Measurements from ENCODE around the gene DUSP5.

DNA sequence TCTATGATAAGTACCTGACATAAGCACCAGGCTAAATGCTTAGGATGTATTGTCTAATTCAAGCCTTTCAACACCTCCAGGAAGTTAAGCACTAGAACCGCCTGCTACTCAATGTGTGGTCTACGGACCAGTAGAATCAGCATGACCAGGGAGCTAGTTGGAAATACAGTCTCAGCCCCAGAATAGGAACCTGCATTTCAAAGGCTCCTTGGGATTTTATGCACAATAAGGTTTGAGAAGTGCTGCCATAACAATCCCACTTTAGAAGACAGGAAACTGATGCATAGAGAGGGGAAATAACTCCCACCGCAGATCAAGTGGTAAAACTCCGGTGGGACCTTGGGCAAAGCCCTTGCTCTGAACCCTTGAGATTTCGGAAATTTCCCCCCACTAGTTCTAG, 8.8 kb upstream of the DUSP5 start:
- TF ChIP-seq YY1 (IDR thresholded peaks at IDR 0.05), result no peak
- TF ChIP-seq, protein P1, sequence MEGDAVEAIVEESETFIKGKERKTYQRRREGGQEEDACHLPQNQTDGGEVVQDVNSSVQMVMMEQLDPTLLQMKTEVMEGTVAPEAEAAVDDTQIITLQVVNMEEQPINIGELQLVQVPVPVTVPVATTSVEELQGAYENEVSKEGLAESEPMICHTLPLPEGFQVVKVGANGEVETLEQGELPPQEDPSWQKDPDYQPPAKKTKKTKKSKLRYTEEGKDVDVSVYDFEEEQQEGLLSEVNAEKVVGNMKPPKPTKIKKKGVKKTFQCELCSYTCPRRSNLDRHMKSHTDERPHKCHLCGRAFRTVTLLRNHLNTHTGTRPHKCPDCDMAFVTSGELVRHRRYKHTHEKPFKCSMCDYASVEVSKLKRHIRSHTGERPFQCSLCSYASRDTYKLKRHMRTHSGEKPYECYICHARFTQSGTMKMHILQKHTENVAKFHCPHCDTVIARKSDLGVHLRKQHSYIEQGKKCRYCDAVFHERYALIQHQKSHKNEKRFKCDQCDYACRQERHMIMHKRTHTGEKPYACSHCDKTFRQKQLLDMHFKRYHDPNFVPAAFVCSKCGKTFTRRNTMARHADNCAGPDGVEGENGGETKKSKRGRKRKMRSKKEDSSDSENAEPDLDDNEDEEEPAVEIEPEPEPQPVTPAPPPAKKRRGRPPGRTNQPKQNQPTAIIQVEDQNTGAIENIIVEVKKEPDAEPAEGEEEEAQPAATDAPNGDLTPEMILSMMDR (IDR thresholded peaks at IDR 0.05; ENCODE audit: low read depth, low read length, missing input control), result no peak
- TF ChIP-seq SP1 (IDR thresholded peaks at IDR 0.05), result no peak
- no peak for TF ChIP-seq GABPA (IDR thresholded peaks at IDR 0.05 in 1 of 2, conservative IDR thresholded peaks at IDR 0.05 in 1 of 2)
- TF ChIP-seq, protein P2, sequence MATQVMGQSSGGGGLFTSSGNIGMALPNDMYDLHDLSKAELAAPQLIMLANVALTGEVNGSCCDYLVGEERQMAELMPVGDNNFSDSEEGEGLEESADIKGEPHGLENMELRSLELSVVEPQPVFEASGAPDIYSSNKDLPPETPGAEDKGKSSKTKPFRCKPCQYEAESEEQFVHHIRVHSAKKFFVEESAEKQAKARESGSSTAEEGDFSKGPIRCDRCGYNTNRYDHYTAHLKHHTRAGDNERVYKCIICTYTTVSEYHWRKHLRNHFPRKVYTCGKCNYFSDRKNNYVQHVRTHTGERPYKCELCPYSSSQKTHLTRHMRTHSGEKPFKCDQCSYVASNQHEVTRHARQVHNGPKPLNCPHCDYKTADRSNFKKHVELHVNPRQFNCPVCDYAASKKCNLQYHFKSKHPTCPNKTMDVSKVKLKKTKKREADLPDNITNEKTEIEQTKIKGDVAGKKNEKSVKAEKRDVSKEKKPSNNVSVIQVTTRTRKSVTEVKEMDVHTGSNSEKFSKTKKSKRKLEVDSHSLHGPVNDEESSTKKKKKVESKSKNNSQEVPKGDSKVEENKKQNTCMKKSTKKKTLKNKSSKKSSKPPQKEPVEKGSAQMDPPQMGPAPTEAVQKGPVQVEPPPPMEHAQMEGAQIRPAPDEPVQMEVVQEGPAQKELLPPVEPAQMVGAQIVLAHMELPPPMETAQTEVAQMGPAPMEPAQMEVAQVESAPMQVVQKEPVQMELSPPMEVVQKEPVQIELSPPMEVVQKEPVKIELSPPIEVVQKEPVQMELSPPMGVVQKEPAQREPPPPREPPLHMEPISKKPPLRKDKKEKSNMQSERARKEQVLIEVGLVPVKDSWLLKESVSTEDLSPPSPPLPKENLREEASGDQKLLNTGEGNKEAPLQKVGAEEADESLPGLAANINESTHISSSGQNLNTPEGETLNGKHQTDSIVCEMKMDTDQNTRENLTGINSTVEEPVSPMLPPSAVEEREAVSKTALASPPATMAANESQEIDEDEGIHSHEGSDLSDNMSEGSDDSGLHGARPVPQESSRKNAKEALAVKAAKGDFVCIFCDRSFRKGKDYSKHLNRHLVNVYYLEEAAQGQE (IDR thresholded peaks at IDR 0.05), result no peak
- no peak for TF ChIP-seq RAD21 (IDR thresholded peaks at IDR 0.05)
- no peak for TF ChIP-seq TAF1 (conservative IDR thresholded peaks at IDR 0.05)
- no peak for TF ChIP-seq HNF4A (conservative IDR thresholded peaks at IDR 0.05)
- TF ChIP-seq, protein P3, sequence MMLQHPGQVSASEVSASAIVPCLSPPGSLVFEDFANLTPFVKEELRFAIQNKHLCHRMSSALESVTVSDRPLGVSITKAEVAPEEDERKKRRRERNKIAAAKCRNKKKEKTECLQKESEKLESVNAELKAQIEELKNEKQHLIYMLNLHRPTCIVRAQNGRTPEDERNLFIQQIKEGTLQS (IDR thresholded peaks at IDR 0.05), result no peak
- no peak for TF ChIP-seq FOXA1 (IDR thresholded peaks at IDR 0.05)
- no peak for TF ChIP-seq JUND (IDR thresholded peaks at IDR 0.05)

Measured in liver (tissue), 3 donors.